Right atrium auricular region (tissue), 2 donors: ENCODE results near the gene DTX4. TPM values are rescaled to one million over a fixed set of nuclear protein-coding genes. Genes with fewer than 3 reads are reported as not detected.
A peak's percentile ranks its signal among the peaks of the same experiment; 100 is the strongest.

Source experiments
- DNase-seq: peaks from one replicate; pipeline ENCODE4 v3.0.0-alpha.2; 2019; ENCODE audit warnings: low spot score
- H3K27ac ChIP-seq, 2 donors: fragments of 200-600 bp; sonication (generic); 1 replicate in 1 of 2; 2 replicates in 1 of 2; pipeline ENCODE4 v1.5.1; 2016 to 2019
- H3K27me3 ChIP-seq, 2 donors: fragments of 200-600 bp; sonication (generic); one replicate each; pipeline versions ENCODE4 v1.5.1 to v1.6.0; 2017 to 2019
- H3K36me3 ChIP-seq: fragments of 200-600 bp; sonication (generic); one replicate; pipeline ENCODE4 v1.5.1; 2016
- H3K4me1 ChIP-seq, 2 donors: fragments of 200-600 bp; sonication (generic); one replicate each; pipeline versions ENCODE4 v1.5.1 to v1.6.0; 2017 to 2019
- H3K4me3 ChIP-seq, 2 donors: fragments of 200-600 bp; sonication (generic); 1 replicate in 1 of 2; 2 replicates in 1 of 2; pipeline ENCODE4 v1.5.1; 2017 to 2019; ENCODE audit warnings: mild to moderate bottlenecking in 1 of 2, moderate library complexity in 1 of 2
- H3K9me3 ChIP-seq, 2 donors: fragments of 200-600 bp; sonication (generic); one replicate each; pipeline ENCODE4 v1.5.1; 2019
- total RNA-seq, 2 donors: library from RNA; depleted of rRNA; stranded (reverse); fragments of >200 nt; gene quantifications; one replicate each; pipeline ENCODE4 v1.1.0, GENCODE V29; 2016
- TF ChIP-seq, protein P1 (sequence below), 2 donors: fragments of 200-600 bp; sonication (generic); IDR thresholded peaks; one replicate each; pipeline ENCODE4 v1.5.1; 2019; ENCODE audit warnings: antibody characterized with exemption in 2 of 2

Gene DTX4
- total RNA-seq, 2 donors from 2014 or later: 1.0 to 2.1 TPM

DNA sequence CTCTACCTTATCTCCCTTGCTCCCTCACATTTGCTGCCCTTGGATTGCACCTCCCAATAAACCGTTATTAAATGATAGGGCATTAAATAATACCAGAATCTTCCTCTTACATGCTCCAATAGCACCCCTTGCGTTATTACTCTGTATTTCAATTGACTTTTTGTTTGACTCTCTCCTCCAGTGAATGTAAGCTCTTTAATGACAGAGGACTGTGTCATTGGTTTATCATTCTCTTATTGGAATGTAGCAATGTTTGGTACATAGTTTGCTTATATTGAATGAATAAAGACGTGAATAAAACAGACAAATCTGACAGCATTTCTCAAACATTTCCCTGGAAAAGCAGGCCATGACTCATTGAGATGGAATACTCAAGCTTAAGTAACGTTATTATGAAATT is 49.5 kb downstream of the DTX4 start:
- Histone ChIP-seq H3K4me3 (no peak overlapping the region), H3K27me3 (no peaks in the 10 kb centered on the region), H3K4me1 (peaks cover 0 to 14% of the 10 kb centered on the region in 2 donors), H3K36me3 (no peaks in the 10 kb centered on the region), H3K27ac (no peak overlapping the region), H3K9me3 (no peaks in the 10 kb centered on the region)
- TF ChIP-seq, protein P1, sequence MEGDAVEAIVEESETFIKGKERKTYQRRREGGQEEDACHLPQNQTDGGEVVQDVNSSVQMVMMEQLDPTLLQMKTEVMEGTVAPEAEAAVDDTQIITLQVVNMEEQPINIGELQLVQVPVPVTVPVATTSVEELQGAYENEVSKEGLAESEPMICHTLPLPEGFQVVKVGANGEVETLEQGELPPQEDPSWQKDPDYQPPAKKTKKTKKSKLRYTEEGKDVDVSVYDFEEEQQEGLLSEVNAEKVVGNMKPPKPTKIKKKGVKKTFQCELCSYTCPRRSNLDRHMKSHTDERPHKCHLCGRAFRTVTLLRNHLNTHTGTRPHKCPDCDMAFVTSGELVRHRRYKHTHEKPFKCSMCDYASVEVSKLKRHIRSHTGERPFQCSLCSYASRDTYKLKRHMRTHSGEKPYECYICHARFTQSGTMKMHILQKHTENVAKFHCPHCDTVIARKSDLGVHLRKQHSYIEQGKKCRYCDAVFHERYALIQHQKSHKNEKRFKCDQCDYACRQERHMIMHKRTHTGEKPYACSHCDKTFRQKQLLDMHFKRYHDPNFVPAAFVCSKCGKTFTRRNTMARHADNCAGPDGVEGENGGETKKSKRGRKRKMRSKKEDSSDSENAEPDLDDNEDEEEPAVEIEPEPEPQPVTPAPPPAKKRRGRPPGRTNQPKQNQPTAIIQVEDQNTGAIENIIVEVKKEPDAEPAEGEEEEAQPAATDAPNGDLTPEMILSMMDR (IDR thresholded peaks at IDR 0.05): no peak
- no peak for DNase-seq

DNA sequence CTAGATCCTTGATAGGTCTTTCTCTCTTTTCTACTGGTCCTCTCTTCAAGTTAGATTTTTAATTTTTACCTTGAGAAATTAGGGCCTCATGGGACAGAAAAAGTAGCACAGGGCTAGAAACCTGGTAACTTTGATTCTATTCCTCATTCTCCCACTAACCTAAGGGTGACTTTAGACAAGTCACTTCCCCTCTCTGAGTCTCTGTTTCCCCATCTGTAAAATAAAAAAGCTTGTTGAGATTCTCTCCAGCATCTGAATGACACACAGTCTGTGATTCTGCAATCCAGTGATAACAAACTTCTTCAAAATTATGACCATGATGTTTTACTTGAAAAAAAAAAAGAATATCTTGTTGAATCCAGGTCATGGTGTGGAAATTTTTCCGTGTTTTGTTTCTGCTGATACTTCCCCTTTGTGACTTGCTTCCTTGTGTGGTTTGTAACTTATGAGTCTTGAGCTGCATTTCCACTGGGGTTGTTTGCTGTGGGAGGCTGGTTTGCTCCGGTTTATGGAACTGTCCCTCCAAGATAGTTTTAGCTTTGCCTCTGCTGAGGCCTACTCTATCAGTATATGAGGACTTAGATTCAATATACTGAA is 50.6 kb downstream of the DTX4 start:
- no peak for DNase-seq
- Histone ChIP-seq H3K9me3 (no peaks in the 10 kb centered on the region), H3K27ac (no peak overlapping the region), H3K36me3 (no peaks in the 10 kb centered on the region), H3K4me3 (no peak overlapping the region), H3K27me3 (no peaks in the 10 kb centered on the region), H3K4me1 (peaks cover 0 to 14% of the 10 kb centered on the region in 2 donors)
- TF ChIP-seq, protein P1 (IDR thresholded peaks at IDR 0.05): no peak

DNA sequence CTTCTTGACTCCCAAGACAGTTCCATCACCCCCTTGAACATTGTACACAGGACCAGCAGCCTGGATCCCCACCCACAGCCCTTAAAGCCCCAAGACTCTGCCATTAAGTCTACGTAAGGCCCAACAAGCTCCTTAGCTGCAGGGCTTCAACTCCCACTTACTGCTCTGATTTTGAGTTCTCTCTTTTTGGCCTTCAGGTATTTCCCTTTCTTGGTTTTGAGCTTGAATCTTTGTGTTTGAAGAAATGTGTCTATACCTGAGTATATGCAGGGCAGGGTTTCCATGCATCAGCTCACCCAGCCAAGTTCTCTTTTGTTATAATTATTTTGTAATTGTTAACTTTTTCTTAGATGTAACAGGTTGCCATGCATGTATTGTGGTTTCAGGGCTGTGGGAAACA is 51.2 kb downstream of the DTX4 start:
- H3K4me3 ChIP-seq: no peak overlapping the region
- DNase-seq: no peak
- H3K36me3 ChIP-seq: no peaks in the 10 kb centered on the region
- no peaks in the 10 kb centered on the region for H3K27me3 ChIP-seq
- TF ChIP-seq, protein P1 (IDR thresholded peaks at IDR 0.05): no peak
- H3K9me3 ChIP-seq: no peaks in the 10 kb centered on the region
- H3K27ac ChIP-seq: peak overlapping the region in 1 of 2 donors; percentile 36
- peaks cover 0 to 14% of the 10 kb centered on the region in 2 donors for H3K4me1 ChIP-seq

DNA sequence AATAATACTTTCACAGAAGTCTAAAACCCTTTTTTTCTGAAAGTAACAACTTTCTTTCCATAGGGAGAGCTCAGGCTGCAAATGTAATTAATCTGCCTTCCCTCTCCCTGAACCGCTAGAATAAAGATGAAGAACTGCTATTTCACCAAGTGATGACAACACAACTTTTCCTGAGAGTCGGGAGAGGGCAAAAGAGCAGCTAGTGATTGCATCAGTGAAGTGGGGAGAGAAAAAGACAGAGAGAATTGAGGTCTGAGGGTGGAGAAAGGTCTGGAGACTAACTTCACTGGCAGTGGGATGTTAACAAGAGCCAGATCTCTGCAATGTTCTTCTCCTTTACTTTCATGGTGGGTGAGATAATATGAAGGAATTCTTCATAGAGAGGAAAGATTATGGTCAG is 51.7 kb downstream of the DTX4 start:
- H3K27ac ChIP-seq: peak overlapping the region; percentile 36 to 49
- no peak for DNase-seq

DNA sequence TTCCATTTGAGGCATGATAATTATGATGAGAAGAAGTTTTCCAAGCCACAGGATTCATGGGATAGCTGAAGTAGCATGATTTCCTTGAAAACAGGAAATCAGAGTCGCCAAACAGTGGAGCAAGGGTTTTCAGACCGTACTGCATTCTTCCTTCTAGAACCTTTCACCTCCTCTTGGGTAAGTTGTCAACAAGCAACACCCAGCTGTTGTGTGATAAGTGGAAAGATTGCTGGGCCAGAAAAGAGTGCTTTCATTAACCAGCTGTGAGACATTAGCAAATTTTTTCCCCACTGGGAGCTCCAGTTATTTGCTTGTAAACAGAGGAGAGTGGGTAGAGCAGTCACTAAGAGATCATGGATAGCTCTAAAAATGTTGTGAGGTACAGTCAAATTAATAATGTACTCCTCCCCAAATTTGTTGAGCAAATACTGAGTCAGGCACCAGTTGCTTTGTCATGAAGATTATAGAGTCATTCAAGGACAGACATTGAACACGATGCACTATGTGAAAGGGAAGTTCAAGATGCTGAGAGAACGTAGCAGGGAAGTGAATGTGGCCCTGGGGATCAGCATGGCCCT is 52.5 kb downstream of the DTX4 start:
- no peak overlapping the region for H3K4me3 ChIP-seq
- no peak for DNase-seq
- peak overlapping the region; percentile 36 to 49 for H3K27ac ChIP-seq
- H3K4me1 ChIP-seq: peaks cover 0 to 14% of the 10 kb centered on the region in 2 donors
- H3K27me3 ChIP-seq: no peaks in the 10 kb centered on the region
- TF ChIP-seq, protein P1 (IDR thresholded peaks at IDR 0.05): no peak
- H3K9me3 ChIP-seq: no peaks in the 10 kb centered on the region
- no peaks in the 10 kb centered on the region for H3K36me3 ChIP-seq

More for the DNA sequence above, 51.7 kb downstream of the DTX4 start:
- no peak overlapping the region for H3K4me3 ChIP-seq
- H3K27me3 ChIP-seq: no peaks in the 10 kb centered on the region
- no peaks in the 10 kb centered on the region for H3K9me3 ChIP-seq
- TF ChIP-seq, protein P1 (IDR thresholded peaks at IDR 0.05): no peak
- H3K36me3 ChIP-seq: no peaks in the 10 kb centered on the region
- H3K4me1 ChIP-seq: peaks cover 0 to 14% of the 10 kb centered on the region in 2 donors
